GM19372 (cell line): ENCODE measurements around the gene EVA1B.

Experiments used
- ATAC-seq: cut with Tn5 transposase; IDR thresholded peaks from one replicate; pipeline ENCODE4 v1.9.1; 2021; ENCODE audit warnings: mild to moderate bottlenecking, low read depth, moderate library complexity; ENCODE audit not compliant: unreplicated experiment

Gene EVA1B

GRCh38 chr1:36323636-36324352 lies at the start of gene EVA1B:
EVA1B (minus strand) TSS chr1:36323645; CDS start chr1:36323037, 608 bp downstream.
- ATAC-seq = peak; percentile 48

- no peak for ATAC-seq
Observed at GRCh38 chr1:36372617-36373016, 49.2 kb upstream of the EVA1B start.

- no peak for ATAC-seq
Observed at GRCh38 chr1:36369061-36369861, 45.8 kb upstream of the EVA1B start.

GRCh38 chr1:36367798-36368197 lies 44.4 kb upstream of the EVA1B start:
- ATAC-seq = no peak

- ATAC-seq = no peak
Observed at GRCh38 chr1:36367066-36367465, 43.6 kb upstream of the EVA1B start.

GRCh38 chr1:36366091-36366661 lies 42.7 kb upstream of the EVA1B start:
- ATAC-seq = no peak

- ATAC-seq = no peak
Observed at GRCh38 chr1:36365381-36365780, 41.9 kb upstream of the EVA1B start.

- no peak for ATAC-seq
Observed at GRCh38 chr1:36359911-36360550, 36.6 kb upstream of the EVA1B start.

- ATAC-seq = no peak
Observed at GRCh38 chr1:36359383-36359782, 35.9 kb upstream of the EVA1B start.

- ATAC-seq = no peak
Observed at GRCh38 chr1:36358514-36359084, 35.2 kb upstream of the EVA1B start.

GRCh38 chr1:36355811-36356210 lies 32.4 kb upstream of the EVA1B start:
- no peak for ATAC-seq

- ATAC-seq = no peak
Observed at GRCh38 chr1:36354486-36354885, 31.0 kb upstream of the EVA1B start.

GRCh38 chr1:36352910-36353878 lies 29.7 kb upstream of the EVA1B start:
- ATAC-seq = no peak

GRCh38 chr1:36352125-36352909 lies 28.9 kb upstream of the EVA1B start:
- ATAC-seq = no peak

GRCh38 chr1:36351227-36351977 lies 28.0 kb upstream of the EVA1B start:
- ATAC-seq = no peak

GRCh38 chr1:36350659-36351226 lies 27.3 kb upstream of the EVA1B start:
- no peak for ATAC-seq

- no peak for ATAC-seq
Observed at GRCh38 chr1:36349839-36350238, 26.4 kb upstream of the EVA1B start.

GRCh38 chr1:36349241-36349671 lies 25.8 kb upstream of the EVA1B start:
- ATAC-seq = peak; percentile 68
